ENCODE data around the gene UMAD1.

GRCh38 chr7:7868572-7868899 is 228.0 kb downstream of the UMAD1 start:
- no peak for TF ChIP-seq CTCF (IDR thresholded peaks at IDR 0.05)
- no peak for TF ChIP-seq POLR2A (IDR thresholded peaks at IDR 0.05)

All from thyroid gland (tissue), 4 donors.